Measurements from ENCODE around the gene RASGRP3.

Gene RASGRP3

GRCh38 chr2:33525666-33526065 lies 49.2 kb downstream of the RASGRP3 start:
- no peak for DNase-seq

- DNase-seq, result no peak
These were observed 49.7 kb downstream of the RASGRP3 start for GRCh38 chr2:33526132-33526531.

GRCh38 chr2:33526921-33527320 lies 50.5 kb downstream of the RASGRP3 start:
- DNase-seq, result no peak

- DNase-seq, result no peak
These were observed 52.0 kb downstream of the RASGRP3 start for GRCh38 chr2:33528441-33528950.

- DNase-seq, result no peak
These were observed 53.5 kb downstream of the RASGRP3 start for GRCh38 chr2:33529771-33530481.

GRCh38 chr2:33530690-33531548 lies 54.5 kb downstream of the RASGRP3 start:
- no peak for DNase-seq

- DNase-seq, result no peak
These were observed 55.2 kb downstream of the RASGRP3 start for GRCh38 chr2:33531549-33532059.

- no peak for DNase-seq
These were observed 55.7 kb downstream of the RASGRP3 start for GRCh38 chr2:33532146-33532545.

- DNase-seq, result no peak
These were observed 56.5 kb downstream of the RASGRP3 start for GRCh38 chr2:33532966-33533365.

GRCh38 chr2:33535421-33535820 lies 59.0 kb downstream of the RASGRP3 start:
- no peak for DNase-seq

- no peak for DNase-seq
These were observed 64.8 kb downstream of the RASGRP3 start for GRCh38 chr2:33541243-33541642.

GRCh38 chr2:33550206-33550605 lies 73.8 kb downstream of the RASGRP3 start:
- DNase-seq, result no peak

- no peak for DNase-seq
These were observed 76.5 kb downstream of the RASGRP3 start for GRCh38 chr2:33552758-33553461.

- DNase-seq, result no peak
These were observed 79.2 kb downstream of the RASGRP3 start for GRCh38 chr2:33555681-33556080.

- no peak for DNase-seq
These were observed 82.9 kb downstream of the RASGRP3 start for GRCh38 chr2:33559328-33559727.

GRCh38 chr2:33560017-33560416 lies 83.6 kb downstream of the RASGRP3 start:
- no peak for DNase-seq

GRCh38 chr2:33561872-33562271 lies 85.4 kb downstream of the RASGRP3 start:
- DNase-seq, result no peak

- DNase-seq, result no peak
These were observed 94.2 kb downstream of the RASGRP3 start for GRCh38 chr2:33570681-33571080.

- no peak for DNase-seq
These were observed 97.2 kb downstream of the RASGRP3 start for GRCh38 chr2:33573657-33574056.

- no peak for DNase-seq
These were observed 100.6 kb downstream of the RASGRP3 start for GRCh38 chr2:33577084-33577483.

GRCh38 chr2:33577668-33578067 lies 101.2 kb downstream of the RASGRP3 start:
- no peak for DNase-seq

GRCh38 chr2:33579227-33579626 lies 102.8 kb downstream of the RASGRP3 start:
- DNase-seq, result no peak

- no peak for DNase-seq
These were observed 105.4 kb downstream of the RASGRP3 start for GRCh38 chr2:33581872-33582271.
